ENCODE results near the gene CHRNA10. TPM values are rescaled to one million over a fixed set of nuclear protein-coding genes. Genes with fewer than 3 reads are reported as not detected.

Gene CHRNA10
- total RNA-seq, 1 experiment from 2014 or later, result not detected

Other genes with a start within 250 kb of the CHRNA10 start
- 3.5 and 4.9 TPM in 2 replicates for gene ART5, start 29.4 kb downstream of the CHRNA10 start, total RNA-seq (2014; rRNA removed; shearing (Covaris generic); ENCODE audit: low replicate concordance)
- not detected in 2 replicates for gene ART1, start 26.3 kb downstream of the CHRNA10 start, total RNA-seq (2014; rRNA removed; shearing (Covaris generic); ENCODE audit: low replicate concordance)
- 79.6 and 89.6 TPM in 2 replicates for gene NUP98, start 126.2 kb upstream of the CHRNA10 start, total RNA-seq (2014; rRNA removed; shearing (Covaris generic); ENCODE audit: low replicate concordance)
- gene PGAP2, start 137.2 kb upstream of the CHRNA10 start, total RNA-seq (2014; rRNA removed; shearing (Covaris generic); ENCODE audit: low replicate concordance), result 26.6 and 28.4 TPM in 2 replicates
- 7.1 and 9.3 TPM in 2 replicates for gene RHOG, start 169.6 kb upstream of the CHRNA10 start, total RNA-seq (2014; rRNA removed; shearing (Covaris generic); ENCODE audit: low replicate concordance)
- gene STIM1, start 184.3 kb upstream of the CHRNA10 start, total RNA-seq (2014; rRNA removed; shearing (Covaris generic); ENCODE audit: low replicate concordance), result 36.1 and 45.5 TPM in 2 replicates